ENCODE measurements around the gene STK32C. TPM values are rescaled to one million over a fixed set of nuclear protein-coding genes. Genes with fewer than 3 reads are reported as not detected.
"Not testable (repeated sequence)": the region's sequence is repeated elsewhere in the genome, so short reads cannot be mapped to it uniquely, and the experiment has no call there.

Gene STK32C
- total RNA-seq, 1 donor from 2014 or later = 2.5 TPM

GRCh38 chr10:132352462-132353308 lies 44.9 kb upstream of the STK32C start:
- H3K27ac ChIP-seq; H3K4me2 ChIP-seq; H3K27ac Mint-ChIP-seq; H3K9me3 Mint-ChIP-seq; H3K79me2 ChIP-seq (ENCODE audit: low read depth); H3K36me3 Mint-ChIP-seq; H2AFZ ChIP-seq (replicated peaks); H3K4me1 ChIP-seq; H3K4me3 ChIP-seq; H3K9me3 ChIP-seq (ENCODE audit: low read depth); H3F3A ChIP-seq (ENCODE audit: low read depth); H4K20me1 ChIP-seq (ENCODE audit: low read depth); H3K27me3 Mint-ChIP-seq (ENCODE audit: insufficient read depth, low read depth); H3K36me3 ChIP-seq; H3K9ac ChIP-seq; H3K27me3 ChIP-seq: not testable (repeated sequence)
- TF ChIP-seq CTCF (IDR thresholded peaks at IDR 0.05) = peak; percentile 67
- H3K4me1 Mint-ChIP-seq = peaks cover 14% of the 10 kb centered on the region
- peak overlapping the region; percentile 44 for H3K4me3 Mint-ChIP-seq
- peak; percentile 80 for DNase-seq (ENCODE audit: low spot score)

GRCh38 chr10:132351611-132352010 lies 43.9 kb upstream of the STK32C start:
- Histone ChIP-seq H3K4me3 (no peak overlapping the region), H3F3A (ENCODE audit: low read depth) (no peaks in the 10 kb centered on the region), H3K4me2 (no peak overlapping the region), H3K27ac (no peak overlapping the region), H3K27me3 (no peaks in the 10 kb centered on the region), H3K4me1 (no peaks in the 10 kb centered on the region), H3K79me2 (ENCODE audit: low read depth) (no peaks in the 10 kb centered on the region), H3K9me3 (ENCODE audit: low read depth) (no peaks in the 10 kb centered on the region), H2AFZ (replicated peaks) (no peak overlapping the region), H4K20me1 (ENCODE audit: low read depth) (no peaks in the 10 kb centered on the region), H3K9ac (no peak overlapping the region), H3K36me3 (no peaks in the 10 kb centered on the region)
- Mint-ChIP-seq H3K27ac (no peak overlapping the region), H3K27me3 (ENCODE audit: insufficient read depth, low read depth) (peaks cover 6% of the 10 kb centered on the region), H3K4me3 (no peak overlapping the region), H3K4me1 (peaks cover 18% of the 10 kb centered on the region), H3K9me3 (no peaks in the 10 kb centered on the region), H3K36me3 (peaks cover 8% of the 10 kb centered on the region)
- DNase-seq (ENCODE audit: low spot score) = no peak
- TF ChIP-seq EZH2phosphoT487 (IDR thresholded peaks at IDR 0.05) (no peak), CTCF (IDR thresholded peaks at IDR 0.05) (no peak), EZH2 (IDR thresholded peaks at IDR 0.05) (no peak)

DNA sequence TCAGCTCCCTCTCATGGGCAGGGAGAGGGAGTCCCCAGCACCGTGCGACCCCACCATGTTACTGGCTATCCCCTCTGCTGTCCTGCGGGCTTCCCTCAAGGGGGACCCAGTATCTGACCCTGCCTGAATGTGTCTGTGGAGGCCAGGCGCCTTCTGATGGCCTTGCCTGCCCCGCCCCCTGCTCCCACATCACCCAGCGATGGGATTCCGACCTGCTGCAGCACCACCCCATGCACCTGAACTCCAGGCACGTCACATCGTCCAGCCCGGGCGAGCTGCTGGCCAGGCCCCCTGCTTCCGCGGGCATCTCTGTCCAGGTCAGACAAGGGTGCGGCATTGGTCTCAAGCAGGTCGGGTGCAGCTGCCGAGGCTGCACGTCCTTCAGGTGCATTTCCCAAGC lies 43.2 kb upstream of the STK32C start:
- no peak overlapping the region for H2AFZ ChIP-seq (replicated peaks)
- Mint-ChIP-seq H3K4me3 (no peak overlapping the region), H3K4me1 (peaks cover 18% of the 10 kb centered on the region), H3K27me3 (ENCODE audit: insufficient read depth, low read depth) (peaks cover 6% of the 10 kb centered on the region), H3K27ac (no peak overlapping the region), H3K36me3 (peaks cover 8% of the 10 kb centered on the region), H3K9me3 (no peaks in the 10 kb centered on the region)
- H3K36me3 ChIP-seq = no peaks in the 10 kb centered on the region
- H3K27me3 ChIP-seq = no peaks in the 10 kb centered on the region
- no peaks in the 10 kb centered on the region for H3F3A ChIP-seq (ENCODE audit: low read depth)
- no peak overlapping the region for H3K4me3 ChIP-seq
- no peaks in the 10 kb centered on the region for H3K79me2 ChIP-seq (ENCODE audit: low read depth)
- H3K4me2 ChIP-seq = no peak overlapping the region
- no peak overlapping the region for H3K27ac ChIP-seq
- no peak for DNase-seq (ENCODE audit: low spot score)
- no peaks in the 10 kb centered on the region for H4K20me1 ChIP-seq (ENCODE audit: low read depth)
- no peaks in the 10 kb centered on the region for H3K4me1 ChIP-seq
- TF ChIP-seq CTCF (IDR thresholded peaks at IDR 0.05) (no peak), EZH2 (IDR thresholded peaks at IDR 0.05) (no peak), EZH2phosphoT487 (IDR thresholded peaks at IDR 0.05) (no peak)
- no peak overlapping the region for H3K9ac ChIP-seq
- H3K9me3 ChIP-seq (ENCODE audit: low read depth) = no peaks in the 10 kb centered on the region

Data from neural progenitor cell (in vitro differentiated cells).